HG02642 (cell line): Measurements from ENCODE around the gene CAMTA1.

Experiments
- ATAC-seq: cut with Tn5 transposase; IDR thresholded peaks from one replicate; pipeline ENCODE4 v1.9.1; 2021; ENCODE audit warnings: mild to moderate bottlenecking; ENCODE audit not compliant: unreplicated experiment, poor library complexity

Gene CAMTA1

GRCh38 chr1:6948861-6949260 is 163.6 kb downstream of the CAMTA1 start:
- no peak for ATAC-seq

DNA sequence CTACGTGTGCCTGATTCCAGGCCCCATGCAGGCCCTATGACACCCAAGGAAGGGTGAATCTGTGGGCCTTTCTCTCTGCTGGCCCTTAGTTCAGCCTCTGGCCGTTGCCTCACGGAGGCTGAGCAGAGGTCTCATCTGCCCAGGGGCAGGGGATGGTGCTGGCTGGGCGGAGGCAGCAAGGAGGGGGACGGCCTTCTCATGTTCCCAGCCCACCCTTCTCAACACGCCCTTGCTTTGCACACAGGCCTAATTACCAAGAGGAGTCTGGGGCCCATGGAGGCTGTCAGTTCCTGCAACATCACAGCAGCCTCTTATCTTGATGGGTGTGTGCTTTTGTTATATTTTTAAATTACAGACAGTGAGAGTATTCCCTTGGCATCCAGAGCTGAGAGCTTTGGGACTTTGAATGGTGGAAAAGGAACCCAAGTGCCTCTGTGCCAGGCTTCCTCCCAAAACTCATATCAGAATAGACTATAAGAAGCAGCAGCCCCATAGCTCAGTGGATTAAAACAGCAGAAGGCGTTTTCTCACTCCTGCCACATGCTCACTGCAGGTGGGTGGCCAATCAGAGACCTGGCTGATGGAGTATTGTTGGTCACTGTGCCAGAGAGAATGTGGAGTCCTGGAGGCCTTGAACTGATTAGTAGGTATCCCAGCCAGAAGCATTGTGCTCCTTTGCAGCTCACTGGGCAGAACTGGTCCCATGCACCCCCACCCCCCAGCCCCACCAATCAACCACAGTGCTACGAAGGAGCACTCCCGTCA is 164.9 kb downstream of the CAMTA1 start:
- no peak for ATAC-seq

DNA sequence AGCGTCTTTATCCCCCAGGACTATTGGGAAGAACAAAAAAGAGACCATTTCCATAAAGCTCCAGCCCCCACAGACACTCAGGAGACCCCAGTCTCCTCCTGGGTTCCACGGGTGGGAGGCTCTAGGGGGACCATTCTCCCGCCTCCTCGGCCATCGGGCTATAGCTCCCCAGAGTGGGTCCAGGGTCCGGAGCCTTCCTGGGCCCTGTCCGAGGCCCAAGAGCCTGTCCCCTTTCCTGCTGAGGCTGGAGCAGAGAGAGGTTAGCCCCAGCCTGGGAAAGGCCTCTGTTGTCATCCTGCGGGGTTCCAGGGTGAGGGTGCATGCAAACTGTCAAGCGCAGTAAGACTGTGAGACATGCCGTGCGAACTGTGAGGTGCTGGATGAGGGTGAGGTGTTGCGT is 166.3 kb downstream of the CAMTA1 start:
- no peak for ATAC-seq

DNA sequence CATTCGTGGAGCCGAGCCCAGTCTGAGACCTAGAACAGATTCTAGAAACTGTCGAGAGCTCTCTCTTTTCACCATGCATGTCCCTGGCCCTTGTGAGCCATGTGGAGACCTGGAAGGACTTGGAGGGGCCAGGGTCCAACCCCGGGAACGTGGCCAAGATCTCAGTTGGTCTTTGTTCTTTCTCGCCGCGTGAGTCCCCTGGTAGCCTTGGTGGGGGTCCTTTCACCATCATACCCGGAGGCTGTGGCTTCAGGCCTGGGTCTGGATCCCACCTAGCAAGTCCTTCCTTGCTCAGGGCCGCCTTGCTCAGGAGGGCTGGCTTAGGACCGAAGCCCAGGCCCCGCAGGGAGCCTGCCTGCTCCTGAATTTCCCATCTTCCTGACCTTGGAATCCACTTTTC is 168.0 kb downstream of the CAMTA1 start:
- ATAC-seq = no peak

- ATAC-seq = no peak
Observed at GRCh38 chr1:6953907-6954364, 168.7 kb downstream of the CAMTA1 start.

DNA sequence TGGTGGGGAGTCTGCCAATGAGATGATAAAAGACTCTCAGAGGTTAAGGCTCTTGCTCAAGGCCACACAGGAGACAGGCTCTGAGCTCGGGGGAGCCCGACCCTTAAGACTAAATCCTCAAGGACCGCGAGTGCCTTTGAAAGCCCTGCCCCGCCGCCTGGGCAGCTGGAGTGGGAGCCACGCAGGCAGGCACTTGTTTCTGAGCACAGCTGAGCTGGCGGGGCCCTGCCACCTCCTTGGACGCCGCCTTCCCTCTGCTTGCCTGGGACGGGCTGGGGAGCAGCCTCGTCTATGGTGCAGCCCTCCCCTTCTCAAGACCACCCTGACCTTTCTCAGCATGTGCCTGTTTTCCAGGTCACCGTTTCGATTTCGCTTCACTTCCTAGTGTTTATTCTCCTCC is 169.3 kb downstream of the CAMTA1 start:
- no peak for ATAC-seq

GRCh38 chr1:6955357-6956094 is 170.3 kb downstream of the CAMTA1 start:
- no peak for ATAC-seq

DNA sequence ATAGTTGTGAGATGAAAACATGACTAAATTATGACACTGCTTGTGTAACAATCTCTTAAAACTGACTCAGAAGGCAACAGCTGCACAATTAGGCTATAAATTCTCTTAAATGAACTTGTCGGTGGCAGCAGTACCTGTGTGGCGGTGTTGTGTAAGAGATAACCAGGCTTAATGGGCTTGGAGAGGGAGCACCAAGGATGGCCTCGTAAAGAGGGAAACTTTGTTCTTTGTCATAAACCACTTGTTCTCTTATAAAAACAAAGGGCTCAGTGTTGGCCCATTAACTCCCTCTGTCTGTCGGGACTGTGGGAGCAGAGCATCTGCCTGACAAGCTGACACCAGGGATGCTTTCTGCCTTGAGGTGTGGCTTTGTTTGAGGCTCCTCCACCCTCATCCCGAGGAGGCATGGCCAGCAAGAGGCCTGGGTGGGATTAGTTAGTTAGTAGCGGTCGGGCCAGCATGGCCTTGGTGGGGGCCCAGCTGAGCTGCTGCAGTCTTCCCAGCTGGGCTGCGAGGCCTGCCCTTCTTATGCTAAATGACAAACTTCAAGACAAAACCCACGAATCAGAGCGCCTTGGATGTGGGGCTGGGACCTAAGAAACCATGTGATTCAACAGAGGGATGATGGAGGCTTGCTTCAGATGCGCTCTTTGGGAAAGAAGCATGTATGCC is 171.4 kb downstream of the CAMTA1 start:
- no peak for ATAC-seq

DNA sequence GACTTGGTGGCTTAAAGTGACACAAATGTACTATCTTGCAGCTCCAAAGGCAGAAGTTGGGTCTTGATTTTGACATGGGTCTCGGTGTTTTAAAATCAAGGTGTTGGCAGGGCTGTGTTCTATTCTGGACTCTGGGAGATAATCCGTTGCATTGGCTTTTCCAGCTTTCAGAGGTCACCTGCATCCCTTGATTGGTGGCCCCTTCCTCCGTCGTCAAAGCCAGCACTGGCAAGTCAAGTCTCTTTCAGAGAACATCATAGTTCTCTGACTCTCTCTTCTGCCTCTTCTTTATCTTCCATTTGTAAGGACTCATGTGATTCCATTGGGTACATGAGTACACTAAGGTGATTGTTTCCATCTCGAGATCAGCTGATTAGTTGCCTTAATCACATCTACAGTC is 172.1 kb downstream of the CAMTA1 start:
- ATAC-seq = no peak

DNA sequence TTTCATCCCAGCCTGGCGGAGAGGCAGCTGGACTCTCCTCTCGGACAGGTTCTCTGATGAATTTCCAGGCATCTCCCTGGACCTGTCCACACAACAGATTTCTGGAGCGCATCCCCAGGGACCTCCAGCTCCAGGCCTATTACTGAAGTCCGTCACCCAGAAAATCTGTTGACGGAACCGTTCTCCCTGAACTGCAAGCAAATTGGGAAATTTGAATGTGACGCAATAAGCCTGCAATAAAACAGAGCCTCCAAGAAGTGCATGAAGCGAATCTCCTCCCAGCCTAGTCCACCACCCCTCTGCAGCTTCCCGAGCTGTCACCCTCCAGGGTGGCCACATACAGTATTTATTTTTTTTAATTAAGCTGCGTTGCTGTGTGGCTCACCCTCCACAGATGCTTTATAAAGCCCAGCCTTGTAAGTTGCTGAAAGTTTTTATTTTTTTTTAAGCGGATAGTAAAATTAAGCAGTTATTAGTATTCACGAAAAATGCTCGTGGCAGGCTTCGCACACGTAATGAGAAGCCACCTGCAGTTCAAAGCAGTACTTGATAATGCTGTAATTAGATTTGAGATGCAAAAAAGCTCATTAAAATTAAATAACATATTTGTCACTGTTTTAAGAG is 173.3 kb downstream of the CAMTA1 start:
- no peak for ATAC-seq

GRCh38 chr1:6959491-6959890 is 174.2 kb downstream of the CAMTA1 start:
- no peak for ATAC-seq

DNA sequence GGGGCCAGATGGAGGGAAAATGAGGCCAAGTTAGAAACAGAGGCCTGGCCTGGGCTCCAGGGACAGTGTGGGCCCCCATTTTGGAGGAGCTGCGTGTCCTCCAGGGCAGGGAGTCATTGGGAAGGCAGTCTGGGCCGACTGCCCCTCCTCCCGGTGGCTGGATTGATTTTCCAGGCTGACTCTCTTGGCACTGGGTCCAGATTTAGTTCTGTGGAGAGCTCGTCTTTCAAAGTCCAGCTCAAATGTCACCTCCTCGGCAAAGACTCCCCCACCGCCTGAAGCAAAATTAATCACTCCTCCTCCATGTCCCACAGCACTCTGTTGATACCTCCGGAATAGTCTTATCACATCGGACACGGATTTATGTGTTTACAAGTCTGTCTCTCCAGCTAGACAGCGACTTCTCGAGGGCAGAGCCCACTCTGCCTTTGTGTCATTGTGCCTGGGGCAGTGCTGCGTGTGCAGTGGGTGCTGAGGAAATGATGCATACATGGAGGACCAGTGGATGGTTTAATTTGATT is 175.1 kb downstream of the CAMTA1 start:
- no peak for ATAC-seq

DNA sequence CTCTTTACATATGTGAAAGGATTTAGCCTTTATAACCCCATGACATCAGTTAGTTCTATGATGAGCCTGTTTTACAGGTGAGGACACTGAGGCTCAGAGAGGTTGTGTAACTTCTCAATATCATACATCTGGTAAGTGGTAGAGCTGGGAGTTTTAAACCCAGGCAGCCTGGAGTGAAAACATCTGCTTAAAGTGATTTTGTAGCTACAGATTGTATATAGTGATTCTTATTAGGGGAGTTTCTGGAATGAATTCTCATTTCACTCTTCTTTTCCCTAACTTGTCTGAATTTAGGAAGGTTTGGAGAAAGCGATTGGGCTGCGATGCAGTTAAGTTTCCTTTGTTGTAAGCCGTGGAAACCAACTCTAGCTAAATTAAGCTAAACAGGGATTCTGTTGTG is 175.6 kb downstream of the CAMTA1 start:
- no peak for ATAC-seq

- ATAC-seq = no peak
Observed at GRCh38 chr1:6961289-6961688, 176.0 kb downstream of the CAMTA1 start.

DNA sequence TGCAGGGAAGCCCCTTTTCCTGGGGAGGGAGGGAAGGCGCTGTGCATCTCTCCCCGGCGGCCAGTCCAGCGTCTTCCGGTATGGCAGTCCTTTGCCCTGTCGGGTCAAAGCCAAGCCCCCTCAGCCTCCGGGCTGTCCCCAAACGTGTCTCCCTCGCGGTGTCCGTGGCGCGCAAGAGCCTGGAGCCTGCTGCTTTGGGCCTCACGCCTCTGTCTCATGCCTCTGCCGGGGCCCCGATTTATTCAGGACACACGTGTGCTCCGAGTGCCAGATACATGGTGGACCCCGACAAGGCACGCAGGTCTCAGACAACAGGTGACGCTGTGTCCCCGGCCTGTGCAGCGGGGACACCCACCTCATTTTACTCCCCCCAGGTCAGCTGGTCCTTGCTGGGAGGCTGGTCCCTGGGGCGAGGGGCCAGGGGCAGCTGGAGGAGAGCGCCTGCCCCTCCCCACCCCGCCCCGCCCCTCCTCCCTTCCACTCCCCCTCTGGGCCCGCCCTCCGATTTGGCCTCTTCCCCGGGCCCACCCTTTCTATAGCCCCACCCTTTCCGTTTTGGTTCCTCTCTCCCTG is 176.7 kb downstream of the CAMTA1 start:
- ATAC-seq = no peak

GRCh38 chr1:6962478-6962995 is 177.3 kb downstream of the CAMTA1 start:
- ATAC-seq = no peak

GRCh38 chr1:6962996-6963911 is 178.0 kb downstream of the CAMTA1 start:
- ATAC-seq = no peak

DNA sequence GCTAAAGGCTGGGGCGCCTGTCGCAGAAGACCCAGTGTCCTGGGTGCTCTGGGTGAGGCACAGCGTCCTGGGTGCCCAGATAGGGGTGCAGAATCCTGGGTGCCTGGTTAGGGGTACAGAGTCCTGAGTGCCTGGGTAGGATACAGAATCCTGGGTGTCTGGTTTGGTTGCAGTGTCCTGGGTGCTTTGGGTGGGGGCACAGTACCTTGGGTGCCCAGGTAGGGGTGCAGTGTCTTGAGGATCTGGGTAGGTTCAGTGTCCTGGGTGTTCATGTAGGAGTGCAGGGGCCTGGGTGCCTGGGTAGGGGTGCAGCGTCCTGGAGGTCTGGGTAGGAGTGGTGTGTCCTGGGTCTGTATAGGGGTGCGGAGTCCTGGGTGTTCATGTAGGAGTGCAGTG is 178.7 kb downstream of the CAMTA1 start:
- no peak for ATAC-seq
